GM12878 (cell line): ENCODE measurements around the gene ADA.

ENCODE experiments used
- BACH1 ChIP-seq: fragments of 450-650 bp; IDR thresholded peaks from 2 replicates; pipeline ENCODE4 v1.6.1; 2017; ENCODE audit warnings: mild to moderate bottlenecking, borderline replicate concordance
- EGR1 ChIP-seq, 2 experiments: IDR thresholded peaks; 1 replicate in 1 of 2; 2 replicates in 1 of 2; pipeline ENCODE4 v1.6.1; 2011 to 2012; ENCODE audit warnings: low read depth in 2 of 2, low read length in 2 of 2, borderline replicate concordance in 1 of 2, mild to moderate bottlenecking in 1 of 2, moderate library complexity in 1 of 2
- FOXK2 ChIP-seq: fragments of 450-650 bp; IDR thresholded peaks from 2 replicates; pipeline ENCODE4 v1.6.1; 2017; ENCODE audit warnings: mild to moderate bottlenecking, moderate library complexity
- NFIC ChIP-seq: IDR thresholded peaks from 2 replicates; pipeline ENCODE4 v1.6.1; 2012; ENCODE audit warnings: low read depth, mild to moderate bottlenecking, inconsistent platforms, low read length, moderate library complexity
- POLR2A ChIP-seq: IDR thresholded peaks from 2 replicates; pipeline ENCODE4 v1.6.1; 2011; ENCODE audit warnings: low read depth, mild to moderate bottlenecking, low read length
- RAD21 ChIP-seq: IDR thresholded peaks from 2 replicates; pipeline ENCODE4 v1.6.1; 2011; ENCODE audit warnings: mild to moderate bottlenecking, low read depth, low read length, moderate library complexity; ENCODE audit not compliant: insufficient read depth
- TBL1XR1 ChIP-seq: IDR thresholded peaks from 2 replicates; pipeline ENCODE4 v1.6.1; 2012; ENCODE audit warnings: low read depth, low read length, improper control_type of control experiment
- ZBTB11 ChIP-seq: fragments of 450-650 bp; formaldehyde crosslinking; IDR thresholded peaks from 2 replicates; pipeline ENCODE4 v1.5.0; 2022; ENCODE audit warnings: mild to moderate bottlenecking, missing genetic modification characterization
- TF ChIP-seq, protein P1 (sequence below): IDR thresholded peaks from 2 replicates; pipeline ENCODE4 v1.6.1; 2012; ENCODE audit warnings: improper control_type of control experiment, low read depth, low read length; ENCODE audit not compliant: insufficient replicate concordance
- TF ChIP-seq, protein P2 (sequence below): IDR thresholded peaks from 2 replicates; pipeline ENCODE4 v1.6.1; 2012; ENCODE audit warnings: low read depth, low read length, improper control_type of control experiment

DNA sequence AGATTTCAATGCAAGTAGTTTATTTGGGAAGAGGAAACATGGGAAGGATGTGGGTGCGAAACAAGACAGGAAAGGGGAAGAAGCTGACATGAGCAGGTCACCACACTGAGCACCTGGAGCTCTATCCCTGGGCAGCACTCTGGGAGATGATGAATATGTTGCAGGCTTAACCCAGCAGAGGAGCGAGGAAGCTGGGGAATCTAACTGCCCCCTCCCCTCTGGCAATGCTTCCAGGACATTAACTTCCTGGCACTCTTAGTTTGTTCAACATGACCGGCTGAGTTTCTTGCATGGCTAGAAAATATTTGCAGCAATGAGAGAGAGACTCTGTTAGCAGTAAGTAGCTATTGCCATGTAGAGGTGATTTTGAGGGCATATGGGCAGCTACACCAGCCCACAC lies 4.9 kb upstream of the ADA start:
- TF ChIP-seq NFIC (no peak), RAD21 (no peak), BACH1 (no peak), POLR2A (no peak), TBL1XR1 (no peak), FOXK2 (no peak), EGR1 (IDR thresholded peaks at IDR 0.05; ENCODE audit: borderline replicate concordance in 1 of 2, low read depth in 2 of 2, low read length in 2 of 2) (no peak), ZBTB11 (no peak)
- TF ChIP-seq, protein P1, sequence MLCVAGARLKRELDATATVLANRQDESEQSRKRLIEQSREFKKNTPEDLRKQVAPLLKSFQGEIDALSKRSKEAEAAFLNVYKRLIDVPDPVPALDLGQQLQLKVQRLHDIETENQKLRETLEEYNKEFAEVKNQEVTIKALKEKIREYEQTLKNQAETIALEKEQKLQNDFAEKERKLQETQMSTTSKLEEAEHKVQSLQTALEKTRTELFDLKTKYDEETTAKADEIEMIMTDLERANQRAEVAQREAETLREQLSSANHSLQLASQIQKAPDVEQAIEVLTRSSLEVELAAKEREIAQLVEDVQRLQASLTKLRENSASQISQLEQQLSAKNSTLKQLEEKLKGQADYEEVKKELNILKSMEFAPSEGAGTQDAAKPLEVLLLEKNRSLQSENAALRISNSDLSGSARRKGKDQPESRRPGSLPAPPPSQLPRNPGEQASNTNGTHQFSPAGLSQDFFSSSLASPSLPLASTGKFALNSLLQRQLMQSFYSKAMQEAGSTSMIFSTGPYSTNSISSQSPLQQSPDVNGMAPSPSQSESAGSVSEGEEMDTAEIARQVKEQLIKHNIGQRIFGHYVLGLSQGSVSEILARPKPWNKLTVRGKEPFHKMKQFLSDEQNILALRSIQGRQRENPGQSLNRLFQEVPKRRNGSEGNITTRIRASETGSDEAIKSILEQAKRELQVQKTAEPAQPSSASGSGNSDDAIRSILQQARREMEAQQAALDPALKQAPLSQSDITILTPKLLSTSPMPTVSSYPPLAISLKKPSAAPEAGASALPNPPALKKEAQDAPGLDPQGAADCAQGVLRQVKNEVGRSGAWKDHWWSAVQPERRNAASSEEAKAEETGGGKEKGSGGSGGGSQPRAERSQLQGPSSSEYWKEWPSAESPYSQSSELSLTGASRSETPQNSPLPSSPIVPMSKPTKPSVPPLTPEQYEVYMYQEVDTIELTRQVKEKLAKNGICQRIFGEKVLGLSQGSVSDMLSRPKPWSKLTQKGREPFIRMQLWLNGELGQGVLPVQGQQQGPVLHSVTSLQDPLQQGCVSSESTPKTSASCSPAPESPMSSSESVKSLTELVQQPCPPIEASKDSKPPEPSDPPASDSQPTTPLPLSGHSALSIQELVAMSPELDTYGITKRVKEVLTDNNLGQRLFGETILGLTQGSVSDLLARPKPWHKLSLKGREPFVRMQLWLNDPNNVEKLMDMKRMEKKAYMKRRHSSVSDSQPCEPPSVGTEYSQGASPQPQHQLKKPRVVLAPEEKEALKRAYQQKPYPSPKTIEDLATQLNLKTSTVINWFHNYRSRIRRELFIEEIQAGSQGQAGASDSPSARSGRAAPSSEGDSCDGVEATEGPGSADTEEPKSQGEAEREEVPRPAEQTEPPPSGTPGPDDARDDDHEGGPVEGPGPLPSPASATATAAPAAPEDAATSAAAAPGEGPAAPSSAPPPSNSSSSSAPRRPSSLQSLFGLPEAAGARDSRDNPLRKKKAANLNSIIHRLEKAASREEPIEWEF: no peak
- TF ChIP-seq, protein P2, sequence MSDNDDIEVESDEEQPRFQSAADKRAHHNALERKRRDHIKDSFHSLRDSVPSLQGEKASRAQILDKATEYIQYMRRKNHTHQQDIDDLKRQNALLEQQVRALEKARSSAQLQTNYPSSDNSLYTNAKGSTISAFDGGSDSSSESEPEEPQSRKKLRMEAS: no peak
